NCI-H1048 (cell line): Measurements from ENCODE around the gene IL27RA.
A peak's percentile ranks its signal among the peaks of the same experiment; 100 is the strongest.
"Not testable (repeated sequence)": the region's sequence is repeated elsewhere in the genome, so short reads cannot be mapped to it uniquely, and the experiment has no call there.

Source experiments
- DNase-seq: peaks from one replicate; lab custom pipeline; 2025; lab: John Stamatoyannopoulos, UW

Gene IL27RA

GRCh38 chr19:13999085-13999484 lies 32.5 kb upstream of the IL27RA start:
- no peak for DNase-seq

DNA sequence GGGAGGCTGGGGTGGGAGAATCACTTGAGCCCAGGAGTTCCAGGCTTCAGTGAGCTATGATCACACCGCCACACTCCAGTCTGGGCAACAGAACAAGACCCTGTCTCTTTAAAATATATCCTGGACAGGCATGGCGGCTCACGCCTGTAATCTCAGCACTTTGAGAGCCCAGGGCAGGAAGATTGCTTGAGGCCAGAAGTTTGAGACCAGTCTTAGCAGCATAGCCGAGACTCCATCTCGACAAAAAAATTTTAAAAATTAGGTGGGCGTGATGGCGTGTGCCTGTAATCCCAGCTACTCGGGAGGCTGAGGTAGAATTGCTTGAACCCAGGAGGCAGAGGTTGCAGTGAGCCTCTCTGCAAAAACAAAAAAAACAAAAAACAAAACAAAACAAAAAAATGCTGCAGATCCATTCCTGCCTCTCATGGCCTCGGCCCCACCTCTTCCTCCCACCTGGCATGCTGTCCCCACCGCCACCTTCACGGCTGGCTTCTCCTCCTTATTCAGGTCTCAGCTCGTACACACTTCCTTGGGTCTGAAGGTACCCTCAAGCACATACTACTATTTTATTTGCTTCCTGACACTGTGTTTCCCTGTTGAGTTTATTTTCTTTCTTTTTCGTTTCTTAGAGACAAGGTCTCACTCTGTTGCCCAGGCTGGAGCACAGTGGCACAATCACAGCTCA lies 30.7 kb upstream of the IL27RA start:
- no peak for DNase-seq

DNA sequence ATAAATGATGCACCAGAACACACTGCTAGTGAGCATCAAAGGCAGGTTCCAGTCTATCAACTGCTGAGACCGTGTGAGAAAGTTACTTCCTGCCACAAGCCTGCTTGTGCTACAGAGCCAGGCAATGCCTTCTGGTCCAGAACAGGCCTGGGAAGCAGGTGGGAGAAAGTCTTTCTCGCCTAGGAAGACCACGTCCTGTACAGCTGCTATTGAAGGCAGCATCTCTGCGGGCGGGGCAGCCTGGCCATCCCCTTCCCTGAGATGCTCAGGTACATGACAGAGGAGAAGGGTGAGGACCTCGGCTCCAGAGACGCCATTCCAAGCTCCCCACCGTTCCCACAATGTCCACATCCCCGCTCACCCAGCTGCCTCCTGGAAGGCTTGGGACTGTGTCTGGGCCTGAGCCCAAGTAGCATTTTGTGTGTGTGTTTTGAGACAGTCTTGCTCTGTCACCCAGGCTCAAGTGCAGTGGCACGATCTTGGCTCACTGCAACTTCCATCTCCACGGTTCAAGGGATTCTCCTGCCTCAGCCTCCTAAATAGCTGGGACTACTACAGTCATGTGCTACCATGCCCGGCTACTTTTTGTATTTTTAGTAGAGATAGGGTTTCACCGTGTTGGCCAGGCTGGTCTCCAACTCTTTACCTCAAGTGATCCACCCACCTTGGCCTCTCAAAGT lies 28.9 kb upstream of the IL27RA start:
- no peak for DNase-seq

DNA sequence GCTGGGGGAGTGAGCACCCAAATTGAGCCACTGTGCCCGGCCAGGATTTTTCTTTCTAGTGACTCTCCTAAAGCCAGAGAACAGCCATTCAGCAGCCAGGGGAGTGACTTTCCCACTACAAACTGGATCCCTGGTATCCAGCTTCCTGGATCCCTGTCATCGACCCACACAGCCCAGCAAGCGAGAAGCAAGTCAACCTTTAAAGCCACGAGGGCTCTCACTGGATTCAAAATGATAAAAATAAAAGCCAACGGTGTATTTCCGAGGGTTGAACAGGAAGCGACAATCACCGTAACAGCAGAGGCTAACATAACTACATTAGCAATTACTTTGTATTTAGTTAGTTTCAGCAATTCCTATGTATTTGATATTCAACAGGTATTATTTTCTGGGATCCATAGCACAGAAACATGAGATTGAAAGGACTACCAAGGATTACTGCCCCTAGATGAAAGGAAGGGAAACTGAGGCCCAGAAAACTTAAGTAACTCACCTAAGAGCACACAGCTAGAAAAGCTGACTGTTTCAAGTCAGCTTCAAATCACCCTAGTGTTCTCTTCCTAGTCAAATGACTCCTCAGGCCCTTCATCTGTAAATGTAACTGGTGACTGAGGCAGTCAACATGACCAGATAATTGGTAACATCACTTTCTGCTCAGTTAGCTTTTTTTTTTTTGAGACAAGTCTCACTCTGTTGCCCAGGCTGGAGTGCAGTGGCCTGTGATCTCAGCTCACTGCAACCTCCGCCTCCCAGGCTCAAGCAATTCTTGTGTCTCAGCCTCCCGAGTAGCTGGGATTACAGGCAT lies 28.1 kb upstream of the IL27RA start:
- DNase-seq: no peak

DNA sequence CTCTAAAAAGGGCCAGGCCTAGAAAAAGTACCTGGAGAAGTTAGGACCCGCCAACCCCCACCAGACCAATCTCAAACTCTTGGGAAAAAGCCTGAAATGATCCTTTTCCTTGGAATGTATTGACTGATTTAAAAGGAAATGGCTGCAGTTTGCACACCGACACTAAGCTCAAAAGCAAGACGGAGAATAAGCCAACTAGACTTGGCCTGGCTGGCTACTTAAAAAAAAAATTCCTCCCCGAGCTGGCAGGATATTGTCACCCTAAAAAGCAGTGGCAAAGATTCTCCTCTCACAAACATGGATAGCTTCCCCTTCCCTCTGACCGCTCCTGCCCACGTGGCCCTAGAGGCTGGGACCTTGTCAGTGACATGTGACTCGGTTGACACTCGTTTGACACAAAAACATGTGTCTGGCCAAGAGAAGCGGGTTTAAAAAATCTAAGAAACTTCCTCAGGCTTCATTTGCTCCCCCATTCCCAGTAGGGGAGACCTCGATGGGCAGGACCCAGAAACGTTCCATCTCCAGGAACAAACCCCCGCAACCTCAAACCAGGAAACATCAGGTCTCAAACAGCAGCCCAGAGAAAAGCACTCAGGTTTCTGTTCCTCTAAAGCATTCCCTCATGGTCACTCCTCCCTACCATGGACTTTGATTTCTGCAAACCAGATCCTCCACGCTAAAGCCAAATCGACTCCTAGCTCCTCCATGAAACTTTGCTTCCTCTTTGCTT lies 26.8 kb upstream of the IL27RA start:
- no peak for DNase-seq

DNA sequence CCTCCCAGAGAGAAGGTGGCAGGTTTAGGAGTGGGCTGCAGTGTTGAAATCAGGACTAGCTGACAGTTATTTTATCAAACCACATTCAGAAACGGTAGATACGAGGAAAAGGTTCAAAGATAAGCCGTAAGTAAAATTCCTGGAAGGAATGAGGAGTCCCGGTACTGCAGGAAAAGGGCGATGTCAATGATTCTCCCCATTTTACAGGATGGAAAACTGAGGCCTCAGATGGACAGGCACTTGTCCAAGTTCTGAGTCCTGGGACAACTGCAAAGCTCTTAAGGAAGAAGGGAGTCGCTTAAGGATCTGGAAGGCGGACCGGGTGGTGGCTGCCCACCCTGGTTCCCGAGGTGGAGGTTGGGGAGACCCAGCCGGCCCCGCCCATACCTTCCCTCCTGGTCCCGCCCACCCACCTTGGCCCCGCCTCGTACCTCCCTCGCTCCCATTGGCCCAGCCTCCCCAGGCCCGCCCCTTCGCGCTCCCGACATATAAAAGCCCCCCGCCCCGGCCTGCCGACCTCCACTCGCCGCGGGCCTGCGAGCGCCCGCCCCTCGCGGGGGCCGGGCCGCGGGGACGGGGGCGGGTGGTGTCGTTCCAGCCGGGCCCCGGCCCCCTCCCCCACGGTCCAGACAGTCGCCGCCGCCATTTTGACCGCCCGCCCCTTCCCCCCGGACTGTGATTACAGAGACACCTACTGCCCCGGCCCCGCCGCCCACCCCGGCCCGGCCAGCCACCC lies 26.0 kb upstream of the IL27RA start:
- DNase-seq: peak; percentile 28

DNA sequence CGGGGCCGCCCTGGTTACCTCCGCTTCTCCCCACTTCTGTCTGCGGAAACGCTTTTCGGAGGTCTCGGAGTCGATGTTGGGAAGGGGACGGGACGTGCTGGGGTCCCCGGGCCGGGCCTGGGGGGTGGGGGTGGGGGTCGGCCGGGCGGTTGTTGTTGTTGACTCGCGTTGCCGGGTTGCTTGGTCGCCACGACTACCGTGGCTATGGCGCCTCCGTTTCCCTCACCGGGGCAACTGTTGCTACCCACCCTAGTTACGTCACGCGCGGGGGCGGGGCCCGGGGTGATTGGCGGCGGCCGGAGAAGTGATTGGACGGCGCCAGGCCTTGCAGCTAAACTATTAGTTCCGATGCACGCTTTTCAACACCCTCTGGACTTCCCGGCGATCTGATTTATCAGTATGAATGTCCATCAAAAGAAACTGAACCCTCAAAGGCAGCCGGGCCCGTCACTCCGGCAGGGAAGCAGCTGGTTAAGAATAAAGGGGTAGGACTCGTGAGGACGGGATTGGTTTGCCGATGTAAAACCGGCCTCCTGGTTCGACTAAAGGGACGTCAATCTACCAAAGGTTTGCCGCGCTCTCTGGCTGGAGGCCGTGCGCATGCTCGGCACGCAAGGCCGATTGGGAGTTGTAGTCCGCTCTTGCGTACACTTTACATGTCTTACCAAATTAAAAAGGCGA lies 25.3 kb upstream of the IL27RA start, which contains the start of gene RFX1:
RFX1 (minus strand) TSS at position 236 of the 681 bp plus-strand sequence. CDS start 12,477 bp downstream, outside the sequence.
- peak; percentile 97 for DNase-seq

DNA sequence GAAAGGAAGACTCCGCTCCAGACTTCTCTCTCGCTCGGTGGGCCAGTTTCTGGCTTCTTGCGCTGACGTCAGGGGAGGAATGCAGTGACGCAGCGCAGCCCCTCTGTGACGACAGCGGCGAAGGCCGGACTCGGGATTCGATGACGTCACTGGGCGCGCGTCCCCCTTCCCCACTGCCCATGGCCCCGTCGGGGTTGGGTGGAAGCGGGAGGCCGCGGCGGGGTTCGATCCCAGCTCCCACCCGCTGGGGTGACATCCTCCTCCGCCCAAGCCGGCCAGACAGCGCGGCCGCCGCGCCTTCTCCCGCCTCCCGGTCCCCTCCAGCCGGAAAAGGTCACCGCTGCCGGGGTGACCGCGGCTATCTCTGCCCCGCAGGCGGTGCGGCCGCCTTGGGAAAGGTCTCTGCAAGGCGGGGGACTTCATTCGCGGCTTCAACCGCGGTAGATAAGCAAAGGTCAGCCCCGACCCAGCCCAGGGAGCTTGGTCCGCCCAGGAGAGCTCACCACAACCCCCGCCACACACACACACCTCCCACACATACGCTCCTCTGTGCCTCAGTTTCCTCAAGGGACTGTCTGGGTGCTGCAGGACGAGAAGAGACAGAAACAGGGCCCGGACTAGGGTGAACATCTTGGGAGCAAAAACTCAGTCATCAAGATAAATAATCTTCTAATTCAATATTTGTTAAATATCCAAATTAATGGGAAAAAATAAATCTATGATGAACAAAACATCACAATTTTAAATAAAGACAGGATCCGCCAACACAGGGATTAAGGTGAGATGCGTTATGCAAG lies 24.6 kb upstream of the IL27RA start:
- peak; percentile 78 for DNase-seq

GRCh38 chr19:14012378-14012915 lies 19.1 kb upstream of the IL27RA start:
- no peak for DNase-seq

GRCh38 chr19:14015524-14016035 lies 16.0 kb upstream of the IL27RA start:
- no peak for DNase-seq

GRCh38 chr19:14019100-14019499 lies 12.5 kb upstream of the IL27RA start:
- DNase-seq: no peak

GRCh38 chr19:14019739-14020138 lies 11.8 kb upstream of the IL27RA start:
- DNase-seq: not testable (repeated sequence)

GRCh38 chr19:14021474-14021873 lies 10.1 kb upstream of the IL27RA start:
- DNase-seq: no peak

GRCh38 chr19:14022469-14022868 lies 9.1 kb upstream of the IL27RA start:
- no peak for DNase-seq

DNA sequence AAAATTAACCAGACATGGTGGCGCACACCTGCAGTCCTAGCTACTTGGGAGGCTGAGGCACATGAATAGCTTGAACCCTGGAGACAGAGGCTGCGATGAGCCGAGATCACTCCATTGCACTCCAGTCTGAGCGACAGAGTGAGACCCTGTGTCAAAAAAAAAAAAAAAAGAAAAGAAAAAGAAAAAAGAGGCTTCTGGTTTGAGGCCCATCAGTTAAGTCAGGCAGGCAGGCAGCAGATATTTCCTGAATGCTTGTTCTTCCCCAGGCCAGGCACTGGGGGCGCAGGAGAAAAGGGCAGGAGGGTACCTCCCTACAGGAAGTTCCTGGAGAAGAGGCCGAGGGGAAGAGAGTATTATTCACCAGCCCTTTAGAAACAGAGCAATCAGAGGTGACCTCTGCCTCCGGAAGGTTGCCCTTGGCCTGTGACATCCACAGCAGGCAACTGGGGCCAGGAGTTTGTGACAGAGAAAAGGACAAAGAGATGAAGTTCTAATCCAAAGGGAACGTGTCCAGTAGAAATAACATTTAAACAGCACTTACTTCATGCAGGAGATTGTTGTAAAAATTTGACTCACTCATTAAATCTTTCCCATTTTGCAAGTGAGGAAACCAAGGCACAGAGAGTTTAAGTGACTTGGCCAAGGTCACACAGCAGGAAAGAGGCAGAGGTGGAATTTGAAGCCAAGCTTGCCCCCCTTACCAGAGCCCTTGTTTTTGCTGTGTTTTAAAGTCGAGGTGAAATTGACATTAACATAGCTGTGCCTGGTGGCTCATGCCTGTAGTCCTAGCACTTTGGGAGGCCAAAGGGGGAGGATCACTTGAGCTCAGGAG lies 7.9 kb upstream of the IL27RA start:
- DNase-seq: no peak

GRCh38 chr19:14026652-14027192 lies 4.8 kb upstream of the IL27RA start:
- DNase-seq: not testable (repeated sequence)

DNA sequence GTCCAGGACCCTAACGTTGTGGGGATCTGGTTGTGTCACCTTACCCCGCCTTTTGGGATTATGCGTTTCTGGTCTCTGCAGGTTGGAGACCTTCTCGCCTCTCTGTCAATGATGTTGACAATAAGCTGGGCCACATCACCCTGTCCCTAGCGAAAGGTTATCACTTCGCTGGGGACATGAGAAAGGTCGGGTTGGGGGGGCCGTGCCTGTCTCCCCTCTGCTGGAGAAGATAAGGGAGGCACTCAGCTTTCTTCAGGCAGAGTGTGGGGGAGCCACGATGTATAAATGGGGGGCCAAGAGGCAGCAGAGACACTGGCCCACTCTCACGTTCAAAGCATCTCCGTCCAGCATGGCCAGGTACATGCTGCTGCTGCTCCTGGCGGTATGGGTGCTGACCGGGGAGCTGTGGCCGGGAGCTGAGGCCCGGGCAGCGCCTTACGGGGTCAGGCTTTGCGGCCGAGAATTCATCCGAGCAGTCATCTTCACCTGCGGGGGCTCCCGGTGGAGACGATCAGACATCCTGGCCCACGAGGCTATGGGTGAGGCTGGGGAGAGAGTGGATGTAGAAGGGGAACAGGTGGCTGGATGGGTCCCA lies 3.6 kb upstream of the IL27RA start, which contains the start of gene RLN3:
RLN3 (plus strand) TSS at position 293 of the 595 bp plus-strand sequence; CDS start at position 350, 57 bp downstream.
- DNase-seq: no peak

DNA sequence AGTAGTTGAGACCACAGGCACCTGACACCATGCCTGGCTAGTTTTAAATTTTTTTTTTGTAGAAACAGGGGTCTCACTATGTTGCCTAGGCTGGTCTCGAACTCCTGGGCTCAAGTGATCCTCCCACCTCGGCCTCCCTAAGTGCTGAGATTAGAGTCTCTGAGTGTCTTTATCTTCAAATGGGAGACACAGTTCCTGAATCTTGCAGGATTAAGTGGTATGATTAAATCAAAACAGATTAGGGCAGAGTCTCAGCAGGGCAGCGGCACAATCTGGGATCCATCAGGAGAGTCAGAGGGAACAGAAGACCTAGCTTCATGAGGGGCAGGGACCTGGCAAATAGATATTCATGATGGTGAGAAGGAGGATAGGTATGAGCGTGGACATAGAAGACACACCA lies 2.7 kb upstream of the IL27RA start:
- DNase-seq: no peak
